Skeletal muscle satellite cell (primary cell): ENCODE data around the gene RACGAP1.
"Not testable (repeated sequence)": the region's sequence is repeated elsewhere in the genome, so short reads cannot be mapped to it uniquely, and the experiment has no call there.

Source experiments
- H3K27me3 ChIP-seq: 2 replicates; pipeline ENCODE4 v1.7.0; 2013; ENCODE audit warnings: low read length; ENCODE audit not compliant: control insufficient read depth, insufficient read depth
- H3K36me3 ChIP-seq: 2 replicates; pipeline ENCODE4 v1.7.0; 2013; ENCODE audit warnings: mild to moderate bottlenecking, control low read depth, low read length; ENCODE audit not compliant: insufficient read depth
- H3K4me1 ChIP-seq: 2 replicates; pipeline ENCODE4 v1.7.0; 2013; ENCODE audit warnings: low read length; ENCODE audit not compliant: control insufficient read depth, insufficient read depth
- H3K4me2 ChIP-seq: 2 replicates; pipeline ENCODE4 v1.7.0; 2013; ENCODE audit warnings: mild to moderate bottlenecking, low read length
- H3K4me3 ChIP-seq: 2 replicates; pipeline ENCODE4 v1.7.0; 2013; ENCODE audit warnings: low read length
- H3K9ac ChIP-seq: 2 replicates; pipeline ENCODE4 v1.7.0; 2013; ENCODE audit warnings: mild to moderate bottlenecking, low read depth, low read length, moderate library complexity
- H3K9me3 ChIP-seq: replicated peaks from 2 replicates; pipeline ENCODE4 v1.7.0; 2013; ENCODE audit warnings: mild to moderate bottlenecking, control low read depth, low read length

The RACGAP1 gene

GRCh38 chr12:50004696-50005095 is 20.6 kb downstream of the RACGAP1 start:
- H3K4me1 ChIP-seq: peaks cover 11% of the 10 kb centered on the region
- H3K27me3 ChIP-seq: no peaks in the 10 kb centered on the region

GRCh38 chr12:50003595-50003994 is 21.7 kb downstream of the RACGAP1 start:
- Histone ChIP-seq H3K9me3 (no peaks in the 10 kb centered on the region), H3K4me1 (peaks cover 11% of the 10 kb centered on the region), H3K4me2 (no peak overlapping the region), H3K27me3 (no peaks in the 10 kb centered on the region), H3K4me3 (no peak overlapping the region), H3K9ac (no peak overlapping the region), H3K36me3 (peaks cover 42% of the 10 kb centered on the region)

More at GRCh38 chr12:50004696-50005095, 20.6 kb downstream of the RACGAP1 start:
- Histone ChIP-seq H3K9ac (no peak overlapping the region), H3K36me3 (peaks cover 37% of the 10 kb centered on the region), H3K4me3 (no peak overlapping the region), H3K9me3 (no peaks in the 10 kb centered on the region), H3K4me2 (no peak overlapping the region)

DNA sequence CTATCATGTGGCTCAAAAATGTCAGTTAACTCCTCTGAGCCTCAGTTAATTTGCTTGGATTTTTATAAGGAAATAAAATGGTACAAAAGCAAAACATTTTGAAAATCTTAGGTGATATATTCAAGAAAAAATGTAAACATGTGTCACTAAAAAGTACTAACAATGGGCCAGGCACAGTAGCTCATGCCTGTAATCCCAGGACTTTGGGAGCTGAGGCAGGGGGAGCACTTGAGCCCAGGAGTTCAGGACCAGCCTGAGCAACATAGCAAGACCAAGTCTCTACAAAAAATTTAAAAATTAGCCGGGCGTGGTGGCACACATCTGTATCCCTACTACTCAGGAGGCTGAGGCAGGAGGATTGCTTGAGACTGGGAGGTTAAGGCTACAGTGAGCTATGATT is 26.8 kb downstream of the RACGAP1 start:
- H3K4me1 ChIP-seq: no peaks in the 10 kb centered on the region
- H3K4me2 ChIP-seq: no peak overlapping the region
- H3K36me3 ChIP-seq: peaks cover 46% of the 10 kb centered on the region
- no peak overlapping the region for H3K9ac ChIP-seq
- H3K9me3 ChIP-seq: no peaks in the 10 kb centered on the region
- H3K4me3 ChIP-seq: no peak overlapping the region
- H3K27me3 ChIP-seq: no peaks in the 10 kb centered on the region

DNA sequence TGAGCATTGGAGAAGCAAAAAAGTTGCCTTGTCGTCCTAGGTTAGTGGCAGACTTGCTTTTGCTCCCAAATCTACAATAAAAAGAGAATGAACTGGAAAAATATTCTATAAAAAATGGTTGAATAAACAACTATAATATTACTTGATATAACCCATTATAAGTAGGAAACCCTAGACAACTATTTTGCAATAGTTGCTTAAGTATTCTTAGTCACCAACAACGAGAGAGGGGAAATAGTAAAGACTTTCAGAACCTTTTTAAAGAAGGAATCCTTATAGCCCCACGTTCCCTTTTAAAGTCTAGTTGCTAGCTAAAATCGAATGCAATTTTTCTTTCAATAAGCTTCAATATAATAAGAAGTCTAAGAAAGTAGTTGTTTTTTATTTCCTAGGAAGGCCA is 35.0 kb downstream of the RACGAP1 start:
- no peaks in the 10 kb centered on the region for H3K27me3 ChIP-seq
- no peak overlapping the region for H3K4me2 ChIP-seq
- no peak overlapping the region for H3K4me3 ChIP-seq
- H3K4me1 ChIP-seq: peaks cover 12% of the 10 kb centered on the region
- H3K9me3 ChIP-seq: no peaks in the 10 kb centered on the region
- H3K36me3 ChIP-seq: peaks cover 46% of the 10 kb centered on the region
- H3K9ac ChIP-seq: no peak overlapping the region

DNA sequence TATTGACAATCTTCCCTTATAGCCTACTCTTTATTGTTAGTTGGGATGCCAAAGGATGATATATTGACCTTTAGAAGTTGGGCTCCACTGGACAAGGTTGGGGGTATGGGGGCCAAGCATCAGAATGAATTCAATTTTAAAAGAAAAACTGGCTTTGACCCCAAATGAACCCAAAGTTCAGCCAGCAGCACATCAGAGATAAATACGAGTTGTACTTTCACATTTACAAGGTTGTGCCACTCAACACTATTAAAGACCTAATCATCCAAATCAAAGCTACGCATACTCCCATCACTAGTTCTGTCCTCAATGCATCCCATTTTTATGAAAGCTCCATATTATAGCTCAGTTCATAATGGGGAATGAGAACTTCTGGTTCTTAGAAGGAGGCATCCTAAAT is 35.9 kb downstream of the RACGAP1 start:
- not testable (repeated sequence) for H3K4me3 ChIP-seq
- H3K4me1 ChIP-seq: peaks cover 18% of the 10 kb centered on the region

GRCh38 chr12:49987625-49988303 is 37.5 kb downstream of the RACGAP1 start:
- H3K27me3 ChIP-seq: no peaks in the 10 kb centered on the region
- no peaks in the 10 kb centered on the region for H3K9me3 ChIP-seq
- no peak overlapping the region for H3K9ac ChIP-seq
- peaks cover 32% of the 10 kb centered on the region for H3K4me1 ChIP-seq
- H3K4me3 ChIP-seq: no peak overlapping the region
- no peak overlapping the region for H3K4me2 ChIP-seq
- H3K36me3 ChIP-seq: peaks cover 33% of the 10 kb centered on the region

More for the DNA sequence above, 35.9 kb downstream of the RACGAP1 start:
- H3K9ac ChIP-seq, H3K27me3 ChIP-seq, H3K9me3 ChIP-seq, H3K4me2 ChIP-seq: not testable (repeated sequence)
- H3K36me3 ChIP-seq: peaks cover 45% of the 10 kb centered on the region

- not testable (repeated sequence) for H3K27me3 ChIP-seq, H3K4me2 ChIP-seq, H3K9ac ChIP-seq, H3K4me3 ChIP-seq, H3K9me3 ChIP-seq
- Histone ChIP-seq H3K4me1 (peaks cover 37% of the 10 kb centered on the region), H3K36me3 (peaks cover 22% of the 10 kb centered on the region)
These were observed 38.8 kb downstream of the RACGAP1 start for GRCh38 chr12:49986476-49986875.

GRCh38 chr12:49985981-49986380 is 39.3 kb downstream of the RACGAP1 start:
- Histone ChIP-seq H3K4me3 (no peak overlapping the region), H3K36me3 (peaks cover 20% of the 10 kb centered on the region), H3K9me3 (no peaks in the 10 kb centered on the region), H3K4me1 (peaks cover 37% of the 10 kb centered on the region), H3K27me3 (no peaks in the 10 kb centered on the region), H3K4me2 (no peak overlapping the region), H3K9ac (no peak overlapping the region)

GRCh38 chr12:49984476-49985359 is 40.6 kb downstream of the RACGAP1 start:
- no peaks in the 10 kb centered on the region for H3K9me3 ChIP-seq
- H3K27me3 ChIP-seq: no peaks in the 10 kb centered on the region
- H3K36me3 ChIP-seq: peaks cover 15% of the 10 kb centered on the region
- H3K9ac ChIP-seq: no peak overlapping the region
- H3K4me3 ChIP-seq: no peak overlapping the region
- H3K4me2 ChIP-seq: peak overlapping the region; percentile 64
- peaks cover 25% of the 10 kb centered on the region for H3K4me1 ChIP-seq

DNA sequence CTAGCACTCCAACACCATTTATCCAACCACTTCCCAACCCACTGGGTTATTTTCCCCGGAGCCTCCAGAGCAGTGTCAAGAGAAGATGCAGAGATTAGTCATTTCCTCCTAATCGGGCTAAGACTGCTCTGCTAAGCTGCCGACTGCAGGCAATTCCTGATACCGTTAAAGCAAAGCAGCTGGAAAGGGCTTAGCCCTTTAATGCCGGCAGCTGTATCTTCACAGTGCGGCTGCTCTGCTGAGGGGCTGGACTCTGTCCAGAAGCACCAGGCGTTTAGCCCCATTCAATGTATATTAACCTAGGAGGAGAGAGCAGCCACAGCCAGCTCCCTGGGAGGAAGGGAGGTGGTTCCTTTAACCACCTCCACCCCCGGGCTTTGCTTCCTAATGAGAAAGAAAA is 41.4 kb downstream of the RACGAP1 start:
- no peaks in the 10 kb centered on the region for H3K9me3 ChIP-seq
- peaks cover 25% of the 10 kb centered on the region for H3K4me1 ChIP-seq
- H3K9ac ChIP-seq: peak overlapping the region; percentile 4
- H3K36me3 ChIP-seq: peaks cover 15% of the 10 kb centered on the region
- peak overlapping the region; percentile 15 for H3K4me3 ChIP-seq
- peak overlapping the region; percentile 64 for H3K4me2 ChIP-seq
- H3K27me3 ChIP-seq: no peaks in the 10 kb centered on the region

DNA sequence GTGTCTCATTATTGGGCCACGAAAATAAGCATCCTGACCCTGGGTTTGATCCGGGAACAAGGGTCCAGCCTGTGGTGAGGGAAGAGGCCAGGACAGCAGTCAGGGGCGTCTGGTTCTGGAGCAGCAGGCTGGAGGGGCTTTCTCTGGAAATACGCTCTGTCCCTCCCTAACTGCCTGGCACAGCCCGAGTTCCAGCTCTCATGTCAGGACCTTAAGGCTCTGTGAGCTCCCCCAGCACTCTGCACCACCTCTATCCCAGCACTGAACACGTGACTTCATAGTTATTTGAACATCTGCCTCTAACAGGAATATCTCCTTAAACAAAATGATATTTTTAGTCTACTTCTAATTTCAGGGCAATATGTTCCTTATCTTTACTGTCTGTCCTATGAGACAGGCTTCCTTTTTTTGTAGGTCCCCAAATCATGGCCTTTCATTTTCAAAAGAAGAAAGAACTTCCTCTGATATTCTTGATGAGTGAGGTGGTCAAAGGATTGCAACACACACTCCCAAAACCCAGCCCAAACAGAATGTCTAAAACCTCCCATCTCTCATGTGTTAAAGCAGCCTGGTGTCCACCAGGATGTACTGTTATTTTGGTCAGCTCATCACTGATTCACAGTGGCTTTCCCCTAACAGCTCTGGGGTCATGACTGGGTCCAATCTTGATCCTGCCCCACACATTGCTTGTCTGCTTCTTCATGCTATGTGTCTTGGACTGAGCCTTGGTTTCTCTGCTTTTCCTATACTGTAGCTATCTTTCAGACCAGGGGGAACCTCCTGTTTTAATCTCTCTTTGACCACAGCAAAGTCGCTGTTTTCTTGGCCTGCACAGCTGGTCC is 42.8 kb downstream of the RACGAP1 start:
- Histone ChIP-seq H3K4me3 (no peak overlapping the region), H3K36me3 (peaks cover 2% of the 10 kb centered on the region), H3K27me3 (no peaks in the 10 kb centered on the region), H3K4me1 (peaks cover 25% of the 10 kb centered on the region), H3K9ac (no peak overlapping the region), H3K9me3 (no peaks in the 10 kb centered on the region), H3K4me2 (no peak overlapping the region)
